ENCODE measurements around the gene ZNF316. TPM values are rescaled to one million over a fixed set of nuclear protein-coding genes. Genes with fewer than 3 reads are reported as not detected.
A peak's percentile ranks its signal among the peaks of the same experiment; 100 is the strongest.

The ZNF316 gene
- total RNA-seq, 1 experiment from 2014 or later: 17.4 TPM

- no peak for DNase-seq (ENCODE audit: low read depth)
Observed at GRCh38 chr7:6680146-6680545, 43.0 kb downstream of the ZNF316 start.

- DNase-seq (ENCODE audit: low read depth): no peak
Observed at GRCh38 chr7:6691103-6691502, 54.0 kb downstream of the ZNF316 start.

- DNase-seq (ENCODE audit: low read depth): peak; percentile 16
Observed at GRCh38 chr7:6691609-6692106, 54.5 kb downstream of the ZNF316 start.

GRCh38 chr7:6700793-6701192 is 63.7 kb downstream of the ZNF316 start:
- DNase-seq (ENCODE audit: low read depth): no peak

GRCh38 chr7:6701860-6702259 is 64.7 kb downstream of the ZNF316 start:
- no peak for DNase-seq (ENCODE audit: low read depth)

Other genes starting within 250 kb of the ZNF316 start
- gene DAGLB, start 189.4 kb upstream of the ZNF316 start, total RNA-seq (2014; rRNA removed; shearing (Covaris generic)): 11.0 and 17.1 TPM in 2 replicates
- gene KDELR2, start 153.2 kb upstream of the ZNF316 start, total RNA-seq (2014; rRNA removed; shearing (Covaris generic)): 66.7 and 125 TPM in 2 replicates
- not detected in 2 replicates for gene GRID2IP, start 85.9 kb upstream of the ZNF316 start, total RNA-seq (2014; rRNA removed; shearing (Covaris generic))
- 41.7 and 55.9 TPM in 2 replicates for gene ZDHHC4, start 59.9 kb upstream of the ZNF316 start, total RNA-seq (2014; rRNA removed; shearing (Covaris generic))
- 30.5 and 38.1 TPM in 2 replicates for gene INTS15, start 47.3 kb upstream of the ZNF316 start, total RNA-seq (2014; rRNA removed; shearing (Covaris generic))
- gene ZNF853, start 21.7 kb upstream of the ZNF316 start, total RNA-seq (2014; rRNA removed; shearing (Covaris generic)): 0.88 and 1.0 TPM in 2 replicates
- gene ZNF12, start 69.6 kb downstream of the ZNF316 start, total RNA-seq (2014; rRNA removed; shearing (Covaris generic)): 12.2 and 16.4 TPM in 2 replicates
- not detected in 2 replicates for gene RSPH10B2, start 116.8 kb downstream of the ZNF316 start, total RNA-seq (2014; rRNA removed; shearing (Covaris generic))
- 40.3 and 45.0 TPM in 2 replicates for gene CCZ1B, start 189.0 kb downstream of the ZNF316 start, total RNA-seq (2014; rRNA removed; shearing (Covaris generic))